Suprapubic skin (tissue), 3 donors: Measurements from ENCODE around the gene ZFP36L1.

Source experiments
- CTCF ChIP-seq, 2 donors: fragments of 200-600 bp in 1 of 2; fragments of 450-650 bp in 1 of 2; sonication (generic) in 1 of 2; IDR thresholded peaks; one replicate each; pipeline ENCODE4 v1.5.1; 2016 to 2019; ENCODE audit warnings: antibody characterized with exemption in 2 of 2, mild to moderate bottlenecking in 1 of 2, moderate library complexity in 1 of 2
- EP300 ChIP-seq: sonication (generic); formaldehyde crosslinking; IDR thresholded peaks from one replicate; pipeline ENCODE4 v1.6.1; 2017; ENCODE audit warnings: antibody characterized with exemption
- POLR2A ChIP-seq, 2 donors: fragments of 450-650 bp; IDR thresholded peaks; one replicate each; pipeline ENCODE4 v1.6.1; 2017; ENCODE audit warnings: antibody characterized with exemption in 2 of 2, mild to moderate bottlenecking in 2 of 2, moderate library complexity in 2 of 2

DNA sequence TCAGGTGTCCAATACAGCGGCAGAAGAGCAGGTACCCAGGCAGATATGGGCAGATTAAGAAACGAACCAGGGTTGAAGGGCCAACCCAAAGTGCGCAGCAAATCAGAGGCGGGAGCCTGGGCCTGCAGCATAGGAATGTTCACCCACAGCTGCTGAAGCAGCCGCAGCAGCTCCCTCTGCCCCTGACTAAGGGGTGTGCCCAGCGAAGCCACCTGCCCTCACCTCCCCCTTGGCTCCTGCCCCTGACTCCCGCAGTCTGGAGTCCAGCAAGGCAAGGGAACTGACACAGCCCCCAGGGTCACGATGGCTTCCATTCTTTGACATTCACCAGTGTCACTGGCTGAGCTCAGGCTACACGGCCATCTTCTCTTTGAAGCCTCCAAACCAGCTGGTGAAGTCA, 27.3 kb upstream of the ZFP36L1 start:
- TF ChIP-seq CTCF (IDR thresholded peaks at IDR 0.05), result no peak
- TF ChIP-seq EP300, result no peak
- TF ChIP-seq POLR2A (IDR thresholded peaks at IDR 0.05), result no peak
